Activated CD4-positive, alpha-beta T cell treated with anti-CD3 and anti-CD28 coated beads for 24 hours (primary cell): Measurements from ENCODE around the gene MAP2.

Source experiments
- DNase-seq, 2 donors: peaks; one replicate each; pipeline ENCODE4 v3.0.0-alpha.2; 2020; ENCODE audit warnings: low read depth in 2 of 2

The MAP2 gene

GRCh38 chr2:209529579-209529978, 105.7 kb downstream of the MAP2 start:
- DNase-seq = no peak

- DNase-seq = no peak
Measured at GRCh38 chr2:209532321-209532720, 108.5 kb downstream of the MAP2 start.

- no peak for DNase-seq
Measured at GRCh38 chr2:209533391-209533790, 109.5 kb downstream of the MAP2 start.

GRCh38 chr2:209534228-209534627, 110.4 kb downstream of the MAP2 start:
- DNase-seq = no peak

- no peak for DNase-seq
Measured at GRCh38 chr2:209536363-209536762, 112.5 kb downstream of the MAP2 start.

GRCh38 chr2:209547726-209548125, 123.9 kb downstream of the MAP2 start:
- no peak for DNase-seq

- no peak for DNase-seq
Measured at GRCh38 chr2:209549589-209549988, 125.7 kb downstream of the MAP2 start.

- no peak for DNase-seq
Measured at GRCh38 chr2:209553913-209554312, 130.1 kb downstream of the MAP2 start.

GRCh38 chr2:209556354-209556961, 132.6 kb downstream of the MAP2 start:
- DNase-seq = no peak

GRCh38 chr2:209560911-209561310, 137.1 kb downstream of the MAP2 start:
- DNase-seq = no peak

- no peak for DNase-seq
Measured at GRCh38 chr2:209563453-209563852, 139.6 kb downstream of the MAP2 start.

GRCh38 chr2:209564816-209565215, 141.0 kb downstream of the MAP2 start:
- no peak for DNase-seq

GRCh38 chr2:209565896-209566582, 142.2 kb downstream of the MAP2 start:
- no peak for DNase-seq

GRCh38 chr2:209570194-209570593, 146.3 kb downstream of the MAP2 start:
- no peak for DNase-seq

- no peak for DNase-seq
Measured at GRCh38 chr2:209574515-209574914, 150.7 kb downstream of the MAP2 start.

GRCh38 chr2:209577376-209578357, 153.8 kb downstream of the MAP2 start:
- DNase-seq = no peak

GRCh38 chr2:209578394-209579001, 154.7 kb downstream of the MAP2 start:
- DNase-seq = no peak

- no peak for DNase-seq
Measured at GRCh38 chr2:209579230-209579749, 155.4 kb downstream of the MAP2 start.

GRCh38 chr2:209581040-209581439, 157.2 kb downstream of the MAP2 start:
- DNase-seq = no peak

GRCh38 chr2:209582281-209582680, 158.4 kb downstream of the MAP2 start:
- no peak for DNase-seq

GRCh38 chr2:209584472-209584871, 160.6 kb downstream of the MAP2 start:
- no peak for DNase-seq

- no peak for DNase-seq
Measured at GRCh38 chr2:209584915-209585314, 161.1 kb downstream of the MAP2 start.
